Measurements from ENCODE around the gene RHOBTB1. TPM values are rescaled to one million over a fixed set of nuclear protein-coding genes. Genes with fewer than 3 reads are reported as not detected.

RHOBTB1 gene
- total and polyA plus RNA-seq, 9 of the 15 experiments (the other 6 are each of a cell fraction or from before 2014, with no cell fraction given): 1.7 to 11.7 (median 9.3) TPM

DNA sequence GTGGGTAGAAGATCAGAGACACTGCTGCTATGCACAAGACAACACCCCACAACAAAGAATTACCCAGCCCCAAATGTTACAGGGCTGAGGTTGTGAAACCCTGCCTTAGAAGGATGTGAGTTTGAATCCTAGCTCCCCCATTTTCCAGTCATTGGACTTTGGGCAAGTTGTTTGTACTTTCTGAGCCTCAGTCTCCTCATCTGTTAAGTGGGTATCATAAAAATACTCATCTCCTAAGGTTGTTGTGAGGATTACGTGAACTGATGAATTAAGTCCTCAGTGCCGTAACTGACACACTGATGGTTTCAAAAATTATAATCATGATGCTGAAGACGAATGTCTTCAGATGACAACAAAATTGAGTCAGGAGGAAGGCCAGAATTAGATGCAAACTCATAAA is 30.3 kb downstream of the RHOBTB1 start (continued):
- TF ChIP-seq ZNF146 (CRISPR knock-in tag; IDR thresholded peaks at IDR 0.05; ENCODE audit: unreplicated experiment) (no peak), RBM15 (IDR thresholded peaks at IDR 0.05; ENCODE audit: insufficient read depth, low read length) (no peak), SREBF1 (IDR thresholded peaks at IDR 0.05; ENCODE audit: borderline replicate concordance, low read depth, low read length) (no peak), ZNF551 (CRISPR knock-in tag; IDR thresholded peaks at IDR 0.05) (no peak), RCOR1 (IDR thresholded peaks at IDR 0.05; ENCODE audit: borderline replicate concordance in 1 of 2, low read depth in 2 of 2, low read length in 2 of 2) (peak in 1 of 2 experiments; percentile 56; a peak in 2 of 4 replicates), ZNF696 (CRISPR knock-in tag; conservative IDR thresholded peaks at IDR 0.05) (no peak), MCM3 (IDR thresholded peaks at IDR 0.05) (no peak), ADNP (tag; IDR thresholded peaks at IDR 0.05) (0 out of 2 replicates have a peak, but pooled peaks have one; percentile 58), HDAC6 (IDR thresholded peaks at IDR 0.05; ENCODE audit: low read depth, low read length) (no peak), KLF16 (IDR thresholded peaks at IDR 0.05) (no peak), L3MBTL2 (IDR thresholded peaks at IDR 0.05) (no peak), HNRNPL (IDR thresholded peaks at IDR 0.05; ENCODE audit: low read depth, low read length) (no peak), NR4A1 (CRISPR knock-in tag; IDR thresholded peaks at IDR 0.05) (no peak), NR4A1 (tag; IDR thresholded peaks at IDR 0.05) (no peak)
- TF ChIP-seq, protein P1, sequence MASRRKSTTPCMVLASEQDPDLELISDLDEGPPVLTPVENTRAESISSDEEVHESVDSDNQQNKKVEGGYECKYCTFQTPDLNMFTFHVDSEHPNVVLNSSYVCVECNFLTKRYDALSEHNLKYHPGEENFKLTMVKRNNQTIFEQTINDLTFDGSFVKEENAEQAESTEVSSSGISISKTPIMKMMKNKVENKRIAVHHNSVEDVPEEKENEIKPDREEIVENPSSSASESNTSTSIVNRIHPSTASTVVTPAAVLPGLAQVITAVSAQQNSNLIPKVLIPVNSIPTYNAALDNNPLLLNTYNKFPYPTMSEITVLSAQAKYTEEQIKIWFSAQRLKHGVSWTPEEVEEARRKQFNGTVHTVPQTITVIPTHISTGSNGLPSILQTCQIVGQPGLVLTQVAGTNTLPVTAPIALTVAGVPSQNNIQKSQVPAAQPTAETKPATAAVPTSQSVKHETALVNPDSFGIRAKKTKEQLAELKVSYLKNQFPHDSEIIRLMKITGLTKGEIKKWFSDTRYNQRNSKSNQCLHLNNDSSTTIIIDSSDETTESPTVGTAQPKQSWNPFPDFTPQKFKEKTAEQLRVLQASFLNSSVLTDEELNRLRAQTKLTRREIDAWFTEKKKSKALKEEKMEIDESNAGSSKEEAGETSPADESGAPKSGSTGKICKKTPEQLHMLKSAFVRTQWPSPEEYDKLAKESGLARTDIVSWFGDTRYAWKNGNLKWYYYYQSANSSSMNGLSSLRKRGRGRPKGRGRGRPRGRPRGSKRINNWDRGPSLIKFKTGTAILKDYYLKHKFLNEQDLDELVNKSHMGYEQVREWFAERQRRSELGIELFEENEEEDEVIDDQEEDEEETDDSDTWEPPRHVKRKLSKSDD (conservative IDR thresholded peaks at IDR 0.05; ENCODE audit: low read length): no peak
- TF ChIP-seq, protein P2, sequence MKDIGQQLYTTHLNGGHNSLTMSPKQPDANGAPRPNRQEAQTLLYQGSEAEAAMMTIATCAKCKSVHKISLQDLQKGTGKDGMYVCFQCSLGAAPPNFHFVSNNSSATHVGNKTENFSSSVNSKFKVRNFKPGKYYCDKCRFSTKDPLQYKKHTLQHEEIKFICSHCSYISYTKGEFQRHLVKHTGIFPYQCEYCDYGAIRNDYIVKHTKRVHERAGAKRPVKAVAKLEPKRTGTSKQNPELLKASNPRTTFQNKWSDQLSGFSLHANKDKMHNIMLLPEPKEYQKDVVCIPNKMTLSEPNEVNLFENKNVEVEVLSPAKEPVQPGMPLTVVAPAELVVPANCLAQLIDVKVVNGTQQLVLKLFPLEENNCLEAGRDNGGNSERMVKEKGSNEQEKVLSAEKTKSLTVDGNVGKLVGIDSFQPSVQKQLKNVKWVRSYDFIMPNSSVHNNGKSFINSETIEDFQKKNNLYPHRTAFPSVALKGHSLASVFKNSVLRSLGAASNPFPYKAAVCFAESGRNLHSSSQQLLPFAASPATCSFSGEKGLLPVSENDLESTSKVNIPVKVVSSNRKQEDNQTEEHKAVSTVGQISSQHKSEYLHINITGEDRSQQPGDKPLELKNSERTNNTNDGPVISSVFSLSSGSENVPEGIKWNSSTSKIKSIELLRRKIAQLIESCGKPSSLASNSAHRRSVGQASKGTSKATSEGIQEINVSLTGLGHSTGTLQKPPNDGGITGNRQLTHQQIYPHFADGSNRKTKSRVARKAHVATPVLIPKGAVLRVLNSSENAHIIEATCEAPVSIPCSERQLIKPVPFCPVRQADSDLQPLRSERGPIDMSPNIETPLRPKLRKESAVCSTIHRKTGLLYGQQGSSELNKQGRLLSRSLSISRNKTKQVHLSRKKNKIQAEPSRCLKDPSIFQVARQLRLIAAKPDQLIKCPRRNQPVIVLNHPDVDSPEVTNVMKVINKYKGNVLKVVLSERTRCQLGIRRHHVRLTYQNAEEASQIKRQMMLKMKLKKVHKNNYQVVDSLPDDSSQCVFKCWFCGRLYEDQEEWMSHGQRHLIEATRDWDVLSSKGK (CRISPR knock-in tag; IDR thresholded peaks at IDR 0.05): no peak
- TF ChIP-seq, protein P3, sequence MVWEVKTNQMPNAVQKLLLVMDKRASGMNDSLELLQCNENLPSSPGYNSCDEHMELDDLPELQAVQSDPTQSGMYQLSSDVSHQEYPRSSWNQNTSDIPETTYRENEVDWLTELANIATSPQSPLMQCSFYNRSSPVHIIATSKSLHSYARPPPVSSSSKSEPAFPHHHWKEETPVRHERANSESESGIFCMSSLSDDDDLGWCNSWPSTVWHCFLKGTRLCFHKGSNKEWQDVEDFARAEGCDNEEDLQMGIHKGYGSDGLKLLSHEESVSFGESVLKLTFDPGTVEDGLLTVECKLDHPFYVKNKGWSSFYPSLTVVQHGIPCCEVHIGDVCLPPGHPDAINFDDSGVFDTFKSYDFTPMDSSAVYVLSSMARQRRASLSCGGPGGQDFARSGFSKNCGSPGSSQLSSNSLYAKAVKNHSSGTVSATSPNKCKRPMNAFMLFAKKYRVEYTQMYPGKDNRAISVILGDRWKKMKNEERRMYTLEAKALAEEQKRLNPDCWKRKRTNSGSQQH (CRISPR knock-in tag; IDR thresholded peaks at IDR 0.05): no peak

Data from K562 (cell line).